Esophagus muscularis mucosa (tissue), 4 donors: Measurements from ENCODE around the gene IKZF2. TPM values are rescaled to one million over a fixed set of nuclear protein-coding genes. Genes with fewer than 3 reads are reported as not detected.

ENCODE experiments used
- DNase-seq: peaks from one replicate; pipeline ENCODE4 v3.0.0-alpha.2; 2017; ENCODE audit errors: extremely low spot score
- H3K27ac ChIP-seq, 4 donors: fragments of 200-600 bp; sonication (generic); replicated peaks in 1 of 4; 1 replicate in 3 of 4; 2 replicates in 1 of 4; pipeline ENCODE4 v1.5.1; 2016 to 2019; ENCODE audit warnings: mild to moderate bottlenecking in 1 of 4
- H3K27me3 ChIP-seq, 4 donors: fragments of 200-600 bp; sonication (generic); one replicate each; pipeline versions ENCODE4 v1.5.1 to v1.6.0; 2016 to 2019
- H3K36me3 ChIP-seq, 4 donors: fragments of 200-600 bp; sonication (generic); one replicate each; pipeline ENCODE4 v1.5.1; 2016 to 2019
- H3K4me1 ChIP-seq, 4 donors: fragments of 200-600 bp; sonication (generic); one replicate each; pipeline ENCODE4 v1.5.1; 2016 to 2019
- H3K4me3 ChIP-seq, 4 donors: fragments of 200-600 bp; sonication (generic); 1 replicate in 2 of 4; 2 replicates in 2 of 4; pipeline ENCODE4 v1.5.1; 2016 to 2019; ENCODE audit warnings: mild to moderate bottlenecking in 4 of 4, moderate library complexity in 1 of 4
- H3K9me3 ChIP-seq, 4 donors: fragments of 200-600 bp; sonication (generic); 1 replicate in 3 of 4; 2 replicates in 1 of 4; pipeline ENCODE4 v1.5.1; 2016 to 2019
- CTCF ChIP-seq, 3 experiments: fragments of 200-600 bp in 2 of 3; fragments of 450-650 bp in 1 of 3; sonication (generic) in 2 of 3; IDR thresholded peaks; one replicate each; pipeline ENCODE4 v1.5.1; 2017 to 2019; ENCODE audit warnings: antibody characterized with exemption in 3 of 3, mild to moderate bottlenecking in 2 of 3, moderate library complexity in 1 of 3
- EP300 ChIP-seq: sonication (generic); formaldehyde crosslinking; IDR thresholded peaks from one replicate; pipeline ENCODE4 v1.6.1; 2017; ENCODE audit warnings: antibody characterized with exemption
- POLR2A ChIP-seq: fragments of 450-650 bp; IDR thresholded peaks from one replicate; pipeline ENCODE4 v1.6.1; 2017; ENCODE audit warnings: antibody characterized with exemption, moderate library complexity, mild to moderate bottlenecking, low read depth
- POLR2AphosphoS5 ChIP-seq, 2 donors: sonication (generic); formaldehyde crosslinking; IDR thresholded peaks; one replicate each; pipeline ENCODE4 v1.6.1; 2017; ENCODE audit warnings: antibody characterized with exemption in 2 of 2
- WGBS: methylation state at CpG from one replicate; pipeline ENCODE4 v1.1.5; 2018; 5-methylcytosine and 5-hydroxymethylcytosine counted together
- intact Hi-C: fragments of 100-400 bp; cut with DNase I; formaldehyde crosslinking; loops from one replicate; pipeline ENCODE4 v1.15.1; 2023
- total RNA-seq, 4 donors: library from RNA; depleted of rRNA; stranded (reverse); fragments of >200 nt; gene quantifications; one replicate each; pipeline versions ENCODE4 v1.1.0 to v1.2.1, GENCODE V29; 2016

The IKZF2 gene
- total RNA-seq, 4 donors from 2014 or later, result 6.5 to 11.2 (median 8.8) TPM

GRCh38 chr2:213069531-213069930, 81.9 kb downstream of the IKZF2 start:
- TF ChIP-seq POLR2A, result no peak
- no peak for TF ChIP-seq POLR2AphosphoS5 (IDR thresholded peaks at IDR 0.05)
- TF ChIP-seq EP300, result no peak
- TF ChIP-seq CTCF (IDR thresholded peaks at IDR 0.05), result no peak
- peaks cover 12 to 32% (median 22%) of the 10 kb centered on the region in 4 donors for H3K4me1 ChIP-seq
- no peaks in the 10 kb centered on the region for H3K9me3 ChIP-seq
- DNase-seq, result no peak
- no peak overlapping the region for H3K27ac ChIP-seq
- no peaks in the 10 kb centered on the region for H3K27me3 ChIP-seq
- no peak overlapping the region for H3K4me3 ChIP-seq
- H3K36me3 ChIP-seq, result no peaks in the 10 kb centered on the region
- 92% methylated on average over 1 of the region's 1 CpG for WGBS
- intact Hi-C loops, result no loop called here

DNA sequence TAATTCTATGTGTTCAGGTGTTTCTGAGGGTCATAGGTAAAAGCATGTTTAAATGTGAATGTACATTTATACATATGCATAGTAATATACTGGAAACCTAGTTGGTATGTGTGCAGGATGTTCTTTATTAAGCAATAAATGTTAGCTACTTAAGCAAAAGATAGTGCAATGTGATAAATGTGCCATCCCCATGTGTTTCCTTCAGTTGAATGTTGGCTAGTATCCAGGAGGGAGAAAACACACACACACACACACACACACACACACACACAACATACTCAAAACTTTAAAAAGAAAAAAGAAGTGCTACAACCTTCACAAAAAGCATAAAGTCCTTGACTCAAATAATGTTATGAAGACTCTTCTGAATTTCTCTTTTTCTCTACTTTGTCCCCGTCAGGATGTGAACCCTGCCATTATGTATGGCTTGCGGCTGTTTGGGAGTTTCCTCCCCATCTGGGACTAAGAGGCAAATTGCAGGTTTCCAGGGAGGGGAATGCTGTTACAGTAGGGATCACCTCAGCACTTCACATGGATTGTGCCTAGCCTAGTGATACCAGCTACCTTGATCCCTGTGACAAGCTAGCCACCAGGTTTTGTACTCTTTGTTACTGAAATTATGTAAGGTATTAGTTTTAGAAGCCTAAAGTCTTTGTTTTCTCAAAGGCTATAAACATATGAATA, 82.6 kb downstream of the IKZF2 start:
- Histone ChIP-seq H3K27me3 (no peaks in the 10 kb centered on the region), H3K4me1 (peaks cover 12 to 32% (median 22%) of the 10 kb centered on the region in 4 donors), H3K4me3 (no peak overlapping the region), H3K36me3 (no peaks in the 10 kb centered on the region), H3K9me3 (no peaks in the 10 kb centered on the region), H3K27ac (no peak overlapping the region)
- no peak for DNase-seq
- WGBS, result 84% methylated on average over 2 of the region's 2 CpGs
- intact Hi-C loops, result no loop called here
- TF ChIP-seq EP300, result no peak
- TF ChIP-seq POLR2AphosphoS5 (IDR thresholded peaks at IDR 0.05), result no peak
- TF ChIP-seq POLR2A, result no peak
- TF ChIP-seq CTCF (IDR thresholded peaks at IDR 0.05), result no peak

DNA sequence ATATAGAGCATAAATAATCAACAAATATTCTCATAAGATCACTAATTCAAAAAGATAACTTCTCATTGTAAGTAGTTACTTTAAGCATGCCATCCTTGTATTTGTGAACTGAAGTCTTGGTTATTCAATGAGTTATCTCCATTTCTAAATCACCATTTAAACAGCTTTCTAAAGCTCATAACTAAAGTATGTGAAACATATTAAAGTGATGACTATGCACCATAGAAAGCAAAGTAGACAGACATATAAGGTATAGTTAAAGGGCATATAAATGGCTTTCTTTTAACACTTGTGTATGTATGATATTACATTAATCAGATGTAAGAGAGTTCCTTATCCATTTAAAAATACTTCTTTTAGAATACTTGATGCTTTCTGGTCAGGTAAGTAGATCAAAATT, 83.5 kb downstream of the IKZF2 start:
- Histone ChIP-seq H3K27ac (no peak overlapping the region), H3K36me3 (no peaks in the 10 kb centered on the region), H3K4me3 (no peak overlapping the region), H3K4me1 (peaks cover 12 to 32% (median 22%) of the 10 kb centered on the region in 4 donors), H3K9me3 (no peaks in the 10 kb centered on the region), H3K27me3 (no peaks in the 10 kb centered on the region)
- DNase-seq, result no peak
- intact Hi-C loops, result no loop called here
- TF ChIP-seq POLR2A, result no peak
- no peak for TF ChIP-seq EP300
- TF ChIP-seq CTCF (IDR thresholded peaks at IDR 0.05), result no peak
- no peak for TF ChIP-seq POLR2AphosphoS5 (IDR thresholded peaks at IDR 0.05)

GRCh38 chr2:213066443-213066743, 85.0 kb downstream of the IKZF2 start:
- TF ChIP-seq CTCF (IDR thresholded peaks at IDR 0.05), result no peak
- no peak for TF ChIP-seq POLR2A
- no peak for TF ChIP-seq EP300
- no peak for TF ChIP-seq POLR2AphosphoS5 (IDR thresholded peaks at IDR 0.05)
- 6% methylated on average over 1 of the region's 1 CpG for WGBS
- Histone ChIP-seq H3K27ac (peak overlapping the region in 1 of 4 donors; percentile 0), H3K4me3 (peak overlapping the region; percentile 19 to 38 (median 31)), H3K4me1 (peaks cover 12 to 32% (median 22%) of the 10 kb centered on the region in 4 donors), H3K9me3 (no peaks in the 10 kb centered on the region), H3K36me3 (no peaks in the 10 kb centered on the region), H3K27me3 (no peaks in the 10 kb centered on the region)
- DNase-seq, result no peak
- intact Hi-C loops, result no loop called here
